Naive thymus-derived CD8-positive, alpha-beta T cell (primary cell): ENCODE data around the gene C9orf50. TPM values are rescaled to one million over a fixed set of nuclear protein-coding genes. Genes with fewer than 3 reads are reported as not detected.

ENCODE experiments used
- ATAC-seq, 2 donors: fragments of 150-1000 bp; cut with Tn5 transposase in 1 of 2; sonication (Bioruptor Pico), chemical (Tn5 transposase) in 1 of 2; 1 replicate in 1 of 2; 2 replicates in 1 of 2; pipeline ENCODE4 v1.10.0; 2021; ENCODE audit warnings: mild to moderate bottlenecking in 2 of 2, moderate library complexity in 2 of 2
- POLR2A ChIA-PET: fragments of 350-600 bp; sonication (Branson Sonifier 250); formaldehyde crosslinking; loops from one replicate; lab custom pipeline; 2021; ENCODE audit warnings: antibody characterized with exemption; lab: Charles Lee
- DNase-seq, 10 donors: peaks; one replicate each; pipeline versions ENCODE4 v3.0.0 to v3.0.0-alpha.2; 2020 to 2022
- H3K27ac Mint-ChIP-seq, 10 donors: one replicate each; pipeline ENCODE4 v1.8.0; 2020 to 2022; ENCODE audit warnings: mild to moderate bottlenecking in 10 of 10, mixed read lengths in 10 of 10, moderate library complexity in 4 of 10, inconsistent platforms in 1 of 10
- H3K27me3 Mint-ChIP-seq, 5 donors: one replicate each; pipeline ENCODE4 v1.8.0; 2021 to 2022; ENCODE audit warnings: mixed read lengths in 5 of 5
- H3K36me3 Mint-ChIP-seq, 3 donors: one replicate each; pipeline ENCODE4 v1.8.0; 2020 to 2022; ENCODE audit warnings: mixed read lengths in 3 of 3, mild to moderate bottlenecking in 2 of 3, inconsistent platforms in 1 of 3
- H3K4me1 Mint-ChIP-seq, 4 donors: one replicate each; pipeline ENCODE4 v1.8.0; 2021 to 2022; ENCODE audit warnings: mixed read lengths in 4 of 4
- H3K4me3 Mint-ChIP-seq, 10 donors: one replicate each; pipeline ENCODE4 v1.8.0; 2020 to 2022; ENCODE audit warnings: mild to moderate bottlenecking in 10 of 10, mixed read lengths in 10 of 10, moderate library complexity in 6 of 10, inconsistent platforms in 1 of 10
- H3K9me3 Mint-ChIP-seq, 9 donors: one replicate each; pipeline ENCODE4 v1.8.0; 2020 to 2022; ENCODE audit warnings: mixed read lengths in 9 of 9, mild to moderate bottlenecking in 3 of 9, inconsistent platforms in 1 of 9, moderate library complexity in 1 of 9
- polyA plus RNA-seq, 3 donors: library from polyadenylated mRNA; unstranded; fragments of 300-500 nt; fragmentation: Illumina TruSeq; gene quantifications; one replicate each; pipeline ENCODE4 v1.2.3, GENCODE V29; 2021
- total RNA-seq, 8 experiments: library from RNA in 2 of 8; stranded (reverse) in 2 of 8; gene quantifications; one replicate each; pipeline ENCODE4 v1.2.3 and lab custom pipeline; 2021 to 2026

Gene C9orf50
- total and polyA plus RNA-seq, 5 experiments from 2014 or later: not detected

DNA sequence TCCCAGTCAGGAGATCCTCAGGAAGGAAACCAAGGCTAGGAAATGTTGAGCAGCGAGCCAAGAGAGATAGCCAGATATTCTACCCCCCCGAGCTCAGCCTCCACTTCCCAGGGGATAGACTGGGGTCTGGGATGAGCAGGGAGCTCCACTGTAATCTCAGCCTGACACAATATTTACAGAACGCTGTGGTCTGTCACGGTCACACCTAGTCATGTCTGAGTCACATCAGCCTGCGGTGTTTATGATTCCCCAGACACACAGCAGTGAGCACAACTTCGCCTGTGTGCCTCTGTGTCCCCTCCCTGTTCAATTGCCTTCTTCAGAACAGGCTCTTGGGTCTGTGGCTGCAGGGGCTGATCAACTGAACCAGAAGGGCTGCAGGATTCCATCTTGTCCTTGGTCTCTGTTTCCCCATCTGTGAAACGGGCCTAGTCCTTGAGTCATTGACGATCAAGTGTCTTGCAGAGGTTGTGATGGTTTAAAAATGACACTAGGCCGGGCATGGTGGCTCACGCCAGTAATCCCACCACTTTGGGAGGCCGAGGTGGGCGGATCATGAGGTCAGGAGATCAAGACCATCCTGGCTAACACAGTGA lies 36.0 kb upstream of the C9orf50 start:
- H3K4me3 Mint-ChIP-seq: no peak overlapping the region
- POLR2A ChIA-PET: no interaction called here
- ATAC-seq (no peak), DNase-seq (no peak)
- no peaks in the 10 kb centered on the region for H3K9me3 Mint-ChIP-seq
- no peaks in the 10 kb centered on the region for H3K36me3 Mint-ChIP-seq
- H3K27me3 Mint-ChIP-seq: peaks cover 0 to 7% (median 0%) of the 10 kb centered on the region in 5 donors
- H3K27ac Mint-ChIP-seq: no peak overlapping the region
- H3K4me1 Mint-ChIP-seq: no peaks in the 10 kb centered on the region

DNA sequence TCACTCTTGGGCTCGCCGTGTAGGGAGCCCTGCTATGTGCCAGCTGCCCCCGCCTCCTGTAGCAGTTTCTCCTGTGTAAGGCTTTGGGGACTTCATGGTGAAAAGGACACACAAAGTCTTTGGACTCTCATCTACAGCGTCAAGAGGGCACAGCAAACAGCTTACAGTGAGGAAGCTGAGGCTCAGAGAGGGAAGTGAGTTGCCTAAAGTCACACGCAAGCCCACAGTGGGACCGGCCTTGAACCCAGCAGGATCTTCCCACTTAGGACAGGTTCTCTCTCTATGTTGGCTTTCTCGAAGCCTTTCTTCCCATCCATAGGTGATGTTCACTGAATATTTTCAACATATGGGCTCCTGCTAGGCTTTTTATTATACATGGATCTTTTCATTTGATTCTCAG lies 34.8 kb upstream of the C9orf50 start:
- no peaks in the 10 kb centered on the region for H3K36me3 Mint-ChIP-seq
- H3K27ac Mint-ChIP-seq: no peak overlapping the region
- H3K9me3 Mint-ChIP-seq: no peaks in the 10 kb centered on the region
- DNase-seq (no peak), ATAC-seq (no peak)
- no peaks in the 10 kb centered on the region for H3K4me1 Mint-ChIP-seq
- peaks cover 0 to 4% (median 0%) of the 10 kb centered on the region in 5 donors for H3K27me3 Mint-ChIP-seq
- POLR2A ChIA-PET: no interaction called here
- no peak overlapping the region for H3K4me3 Mint-ChIP-seq

DNA sequence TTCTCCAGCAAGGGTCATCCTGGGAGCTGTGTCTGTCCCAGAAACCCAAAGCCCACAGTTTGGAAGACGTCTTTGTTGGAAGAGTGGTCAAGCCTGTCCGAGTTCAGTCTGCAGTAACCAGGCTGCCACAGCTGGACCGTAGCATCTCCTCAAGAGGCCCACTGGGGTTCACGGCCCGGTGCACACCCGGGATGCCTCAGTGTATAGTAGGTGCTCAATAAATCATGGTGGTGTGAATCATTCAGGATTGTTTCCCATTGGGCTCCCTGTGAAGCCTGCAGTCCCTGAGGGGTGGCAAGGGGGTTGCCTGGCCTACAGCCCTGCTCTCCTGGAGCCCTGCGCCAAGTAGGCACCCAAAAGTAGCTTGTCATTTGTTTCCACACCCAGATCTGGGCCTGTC lies 34.3 kb upstream of the C9orf50 start:
- DNase-seq (no peak), ATAC-seq (no peak)
- no peaks in the 10 kb centered on the region for H3K4me1 Mint-ChIP-seq
- no peak overlapping the region for H3K27ac Mint-ChIP-seq
- H3K9me3 Mint-ChIP-seq: no peaks in the 10 kb centered on the region
- POLR2A ChIA-PET: no interaction called here
- H3K4me3 Mint-ChIP-seq: no peak overlapping the region
- peaks cover 0 to 4% (median 0%) of the 10 kb centered on the region in 5 donors for H3K27me3 Mint-ChIP-seq
- no peaks in the 10 kb centered on the region for H3K36me3 Mint-ChIP-seq

DNA sequence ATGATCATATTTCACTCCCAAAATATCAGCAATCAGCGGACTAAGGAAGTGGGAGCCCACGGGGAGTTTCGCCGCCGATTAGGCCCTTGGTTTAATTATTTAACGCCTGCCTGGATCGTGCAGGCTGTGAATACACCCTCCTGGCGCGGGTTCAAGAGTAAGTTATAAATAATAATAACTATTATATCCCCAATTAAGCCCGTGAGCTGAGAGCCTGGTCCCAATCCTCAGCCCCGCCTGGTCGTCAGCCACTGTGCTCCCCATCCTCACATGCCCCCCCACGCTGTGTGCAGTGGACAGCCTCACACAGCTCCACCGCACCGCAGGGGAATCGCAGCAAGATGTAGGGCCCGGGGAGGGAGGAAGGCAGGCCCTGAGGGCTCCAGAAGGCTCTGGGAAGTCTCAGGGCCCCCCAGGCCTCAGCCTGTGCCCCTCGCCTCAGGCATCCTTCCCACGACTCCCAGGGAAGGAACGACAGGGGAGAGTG lies 33.7 kb upstream of the C9orf50 start:
- Mint-ChIP-seq H3K9me3 (no peaks in the 10 kb centered on the region), H3K4me3 (no peak overlapping the region), H3K4me1 (no peaks in the 10 kb centered on the region), H3K36me3 (no peaks in the 10 kb centered on the region), H3K27ac (no peak overlapping the region), H3K27me3 (peaks cover 0 to 4% (median 0%) of the 10 kb centered on the region in 5 donors)
- POLR2A ChIA-PET: no interaction called here
- DNase-seq (no peak), ATAC-seq (no peak)

DNA sequence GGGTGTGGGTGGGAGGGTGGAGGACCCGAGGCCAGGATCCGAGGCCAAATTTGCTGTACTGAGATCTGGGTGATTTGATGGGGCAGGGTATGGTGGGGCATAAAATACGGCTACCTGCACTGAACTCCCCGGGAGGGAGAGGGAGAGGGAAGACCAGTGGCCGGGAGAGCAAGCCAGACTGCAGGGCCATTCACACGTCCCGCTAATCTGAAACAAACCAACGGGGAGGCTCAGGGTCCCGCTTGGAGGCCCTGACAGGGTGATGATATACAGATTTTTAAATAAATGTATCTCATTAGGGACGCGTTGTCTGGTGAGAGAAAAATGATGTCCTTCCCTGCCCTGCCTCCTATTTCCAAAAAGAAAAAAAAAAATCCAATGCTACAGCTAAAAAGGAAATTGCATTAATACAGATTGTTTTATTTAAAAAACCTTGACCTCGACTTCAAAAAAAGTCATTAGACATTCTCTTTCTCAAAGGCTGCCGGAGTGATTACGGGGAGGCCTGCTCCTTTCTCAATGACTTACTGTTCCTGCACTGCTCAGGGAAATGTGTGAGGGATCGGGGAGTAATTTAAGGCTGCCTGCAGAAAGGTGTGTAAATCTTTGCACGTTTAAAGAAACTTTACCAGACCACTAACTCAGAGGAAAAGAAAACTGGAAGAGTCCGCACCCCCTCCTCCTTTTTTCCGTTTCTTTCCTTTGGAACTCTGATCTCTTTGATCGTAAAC lies 33.1 kb upstream of the C9orf50 start:
- Mint-ChIP-seq H3K4me3 (no peak overlapping the region), H3K27me3 (peaks cover 0 to 4% (median 0%) of the 10 kb centered on the region in 5 donors), H3K36me3 (no peaks in the 10 kb centered on the region), H3K9me3 (no peaks in the 10 kb centered on the region), H3K27ac (no peak overlapping the region), H3K4me1 (no peaks in the 10 kb centered on the region)
- no peak for ATAC-seq
- DNase-seq: no peak
- POLR2A ChIA-PET: no interaction called here

DNA sequence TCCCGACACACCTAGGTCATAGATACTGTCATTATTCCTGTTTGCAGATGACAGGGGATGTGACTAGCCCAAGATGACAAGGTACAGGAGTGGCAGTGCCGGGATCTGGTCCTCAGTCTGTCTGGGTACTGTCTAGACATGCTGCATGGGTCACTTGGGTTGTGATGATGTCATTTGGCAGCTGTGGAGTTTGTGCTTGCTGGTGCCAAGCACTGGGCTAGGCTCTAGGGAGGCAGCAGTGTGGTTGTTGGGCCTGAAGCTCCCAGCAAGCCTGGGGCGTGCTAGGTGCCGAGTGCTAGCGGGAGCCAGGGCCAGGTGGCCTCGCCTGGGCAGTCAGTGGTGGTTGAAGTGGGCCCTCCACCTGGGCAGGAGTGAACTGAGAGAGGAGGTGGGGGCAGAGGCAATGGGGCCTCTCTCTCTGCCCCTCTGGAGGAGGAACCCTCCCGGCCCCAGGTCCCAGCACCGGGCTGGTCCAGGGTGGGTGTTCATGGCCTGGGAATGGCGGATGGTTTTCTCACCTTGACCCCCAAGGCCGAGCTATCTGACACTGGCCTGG lies 29.9 kb upstream of the C9orf50 start:
- no peak for DNase-seq
- POLR2A ChIA-PET: interaction anchor here (0.6 kb wide), 1 partner anchor 419 kb away, joined by 4 read pairs; no protein-coding TSS in a partner anchor
- H3K27me3 Mint-ChIP-seq: peaks cover 0 to 4% (median 0%) of the 10 kb centered on the region in 5 donors
- no peaks in the 10 kb centered on the region for H3K36me3 Mint-ChIP-seq
- no peak overlapping the region for H3K27ac Mint-ChIP-seq
- H3K4me1 Mint-ChIP-seq: no peaks in the 10 kb centered on the region
- no peak for ATAC-seq
- H3K9me3 Mint-ChIP-seq: no peaks in the 10 kb centered on the region
- no peak overlapping the region for H3K4me3 Mint-ChIP-seq

DNA sequence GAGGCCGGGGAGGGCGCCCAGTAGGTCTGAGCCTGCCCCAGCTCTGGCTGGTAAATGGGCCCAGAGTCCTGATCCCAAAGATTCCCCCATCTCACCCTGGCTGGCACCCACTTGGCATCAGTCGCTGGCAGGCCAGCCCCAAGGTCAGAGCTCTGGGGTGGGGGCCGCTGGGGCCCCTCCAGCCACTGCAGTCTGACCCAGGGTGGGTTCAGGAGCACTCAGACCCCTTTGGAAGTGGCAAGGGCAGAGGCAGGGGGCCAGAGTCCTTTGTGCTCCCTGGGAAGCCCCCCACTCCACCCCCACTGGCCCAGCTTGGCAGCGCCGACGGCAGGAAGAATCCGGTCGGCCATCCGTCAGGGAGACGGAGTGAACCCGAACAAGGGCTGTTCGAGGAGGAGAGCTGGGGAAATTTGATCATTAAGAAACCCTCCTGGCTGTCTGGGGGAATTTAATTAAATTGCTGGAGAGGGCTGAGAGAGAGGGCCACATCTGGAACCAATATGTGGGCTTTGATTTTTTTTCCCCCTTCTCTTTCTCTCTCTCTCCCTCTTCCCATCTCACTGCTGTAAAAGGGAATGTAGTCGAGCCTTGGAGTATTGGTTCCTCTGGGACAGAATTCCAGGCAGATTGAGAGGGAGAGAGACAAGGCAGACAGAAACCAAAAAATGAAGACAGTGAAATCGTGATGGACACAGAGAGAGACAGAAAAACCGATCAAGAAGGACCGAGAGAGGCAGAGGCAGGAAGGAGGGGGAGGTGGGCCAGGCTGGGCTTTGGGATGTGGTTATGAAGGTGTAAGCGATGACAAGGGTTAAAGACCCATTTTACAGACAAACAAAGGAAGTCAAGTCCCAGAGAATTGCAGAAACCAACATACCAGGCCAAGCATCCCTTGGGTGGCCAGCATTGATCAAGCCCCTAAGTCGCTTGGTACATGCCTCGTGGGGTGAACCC lies 29.1 kb upstream of the C9orf50 start:
- POLR2A ChIA-PET: no interaction called here
- peak overlapping the region in 1 of 10 donors; percentile 20 for H3K27ac Mint-ChIP-seq

DNA sequence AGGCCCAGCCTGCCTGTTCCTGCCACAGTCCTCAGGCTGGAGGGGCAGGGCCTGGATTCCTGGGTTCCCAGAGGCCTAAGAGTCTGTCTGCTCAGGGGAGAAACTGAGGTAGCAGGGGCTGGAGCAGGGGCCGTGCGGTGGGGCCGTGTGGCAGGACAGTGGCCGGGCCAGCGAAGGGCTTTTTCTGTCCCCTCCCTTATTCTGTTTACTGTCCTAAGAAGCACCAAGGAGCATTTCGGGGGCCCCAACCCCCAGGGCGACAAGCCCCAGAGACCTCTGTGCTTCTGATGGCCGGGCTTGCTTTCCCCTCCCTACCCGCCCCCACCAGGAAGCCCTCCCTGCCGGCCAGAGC lies 27.8 kb upstream of the C9orf50 start:
- no peak overlapping the region for H3K4me3 Mint-ChIP-seq
- DNase-seq (no peak), ATAC-seq (no peak)
- no peak overlapping the region for H3K27ac Mint-ChIP-seq
- POLR2A ChIA-PET: no interaction called here
- no peaks in the 10 kb centered on the region for H3K4me1 Mint-ChIP-seq
- H3K9me3 Mint-ChIP-seq: no peaks in the 10 kb centered on the region
- H3K36me3 Mint-ChIP-seq: no peaks in the 10 kb centered on the region
- H3K27me3 Mint-ChIP-seq: peaks cover 0 to 2% (median 0%) of the 10 kb centered on the region in 5 donors

More for the DNA sequence above, 29.1 kb upstream of the C9orf50 start:
- Mint-ChIP-seq H3K9me3 (no peaks in the 10 kb centered on the region), H3K27me3 (peaks cover 0 to 4% (median 0%) of the 10 kb centered on the region in 5 donors), H3K4me1 (no peaks in the 10 kb centered on the region), H3K4me3 (no peak overlapping the region), H3K36me3 (no peaks in the 10 kb centered on the region)
- no peak for DNase-seq
- no peak for ATAC-seq

DNA sequence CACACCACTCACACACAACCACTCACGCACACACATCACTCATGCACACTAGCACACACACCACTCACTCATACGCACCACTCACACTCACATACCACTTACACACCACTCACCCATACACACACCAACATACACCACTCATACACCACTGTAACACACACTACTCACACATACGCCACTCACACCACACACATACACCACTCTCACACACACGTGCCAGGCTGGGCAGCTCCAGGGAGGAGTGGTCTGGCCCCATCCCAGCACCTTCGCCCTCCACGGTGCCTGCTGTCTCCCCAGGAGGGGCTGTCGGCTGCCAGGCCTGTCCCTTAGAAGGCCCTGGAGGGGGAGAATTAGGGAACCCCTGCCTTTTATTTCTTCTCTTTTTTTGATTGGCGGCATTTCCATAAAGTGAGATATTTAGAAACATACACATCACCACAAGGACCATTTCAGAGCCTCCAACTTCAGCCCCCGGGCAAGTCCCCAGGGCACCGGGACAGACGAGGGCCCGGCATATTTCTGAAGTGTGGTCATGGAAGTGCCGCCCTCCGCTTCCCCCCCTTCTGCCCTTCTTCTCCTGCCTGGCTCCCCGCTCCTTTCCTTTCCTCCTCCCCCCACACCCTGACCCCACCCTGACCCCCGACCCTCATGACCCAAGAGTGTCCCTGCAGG lies 27.3 kb upstream of the C9orf50 start:
- POLR2A ChIA-PET: no interaction called here
- Mint-ChIP-seq H3K36me3 (no peaks in the 10 kb centered on the region), H3K4me3 (no peak overlapping the region), H3K9me3 (no peaks in the 10 kb centered on the region), H3K27ac (peak overlapping the region in 3 of 10 donors; percentile 2 to 57 (median 10)), H3K27me3 (peaks cover 0 to 1% (median 0%) of the 10 kb centered on the region in 5 donors), H3K4me1 (no peaks in the 10 kb centered on the region)
- ATAC-seq: no peak
- no peak for DNase-seq

DNA sequence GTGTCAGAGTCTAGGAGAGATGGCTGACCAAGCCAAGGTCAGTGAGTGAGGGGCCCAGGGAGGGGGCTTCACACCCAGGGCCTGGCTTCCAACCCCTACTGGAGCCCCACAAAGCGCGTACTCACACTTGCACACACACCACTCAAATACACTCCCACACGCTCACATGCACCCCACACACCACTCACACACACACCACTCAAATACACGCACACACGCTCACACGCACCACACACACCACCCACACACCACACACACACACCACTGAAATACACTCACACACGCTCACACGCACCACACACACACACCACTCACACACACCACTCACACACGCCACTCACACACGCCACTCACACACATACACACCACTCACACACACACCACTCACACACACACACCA lies 26.7 kb upstream of the C9orf50 start:
- Mint-ChIP-seq H3K27ac (peak overlapping the region in 1 of 10 donors; percentile 57), H3K4me1 (no peaks in the 10 kb centered on the region), H3K36me3 (no peaks in the 10 kb centered on the region), H3K9me3 (no peaks in the 10 kb centered on the region), H3K4me3 (peak overlapping the region in 1 of 10 donors; percentile 72), H3K27me3 (peaks cover 0 to 1% (median 0%) of the 10 kb centered on the region in 5 donors)
- POLR2A ChIA-PET: no interaction called here
- DNase-seq: no peak
- ATAC-seq: no peak

DNA sequence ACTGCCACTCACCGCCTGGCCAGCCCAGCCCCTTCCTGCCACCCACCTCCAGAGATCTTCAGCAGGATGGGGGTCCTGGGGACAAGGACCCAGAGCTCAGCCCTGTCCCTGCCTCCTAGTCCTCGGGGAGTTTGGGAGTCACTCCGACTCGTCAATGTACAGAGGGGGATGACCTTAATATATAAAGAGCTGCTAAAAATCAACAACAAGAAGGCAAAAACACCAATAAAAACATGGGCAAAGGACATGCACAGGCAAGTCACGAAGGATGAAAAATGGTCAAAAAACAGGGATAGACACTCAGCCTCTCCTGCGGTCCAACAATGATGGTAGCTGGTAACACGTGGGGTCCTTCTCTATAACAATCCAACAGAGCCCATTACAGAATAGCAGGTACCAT lies 25.8 kb upstream of the C9orf50 start:
- H3K36me3 Mint-ChIP-seq: no peaks in the 10 kb centered on the region
- no peak for ATAC-seq
- peaks cover 0 to 1% (median 0%) of the 10 kb centered on the region in 5 donors for H3K27me3 Mint-ChIP-seq
- peak overlapping the region in 2 of 10 donors; percentile 22 to 48 for H3K27ac Mint-ChIP-seq
- POLR2A ChIA-PET: no interaction called here
- no peaks in the 10 kb centered on the region for H3K4me1 Mint-ChIP-seq
- peak overlapping the region in 1 of 10 donors; percentile 64 for H3K4me3 Mint-ChIP-seq
- H3K9me3 Mint-ChIP-seq: no peaks in the 10 kb centered on the region
- DNase-seq: no peak

DNA sequence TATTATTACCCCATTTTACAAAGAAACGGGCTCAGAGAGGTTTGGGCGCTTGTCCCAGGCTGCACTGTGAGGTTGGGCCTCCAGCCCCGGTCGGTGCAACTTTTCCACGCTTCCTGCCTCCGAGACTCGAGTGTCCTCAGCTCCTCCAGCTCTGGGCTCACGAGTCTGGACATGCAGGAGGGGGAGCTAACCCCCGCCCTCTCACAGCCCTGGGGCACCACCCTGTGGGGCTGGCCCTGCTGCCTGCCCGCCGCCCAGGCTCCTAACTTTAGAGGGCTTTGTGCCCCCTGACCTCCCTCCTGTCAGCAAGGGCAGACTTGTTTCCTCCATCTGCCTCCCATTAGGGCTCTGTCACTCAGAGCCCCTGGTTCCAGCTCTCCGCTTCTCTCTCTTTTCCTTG lies 25.4 kb upstream of the C9orf50 start:
- H3K9me3 Mint-ChIP-seq: no peaks in the 10 kb centered on the region
- peak overlapping the region in 1 of 10 donors; percentile 48 for H3K27ac Mint-ChIP-seq
- POLR2A ChIA-PET: no interaction called here
- H3K27me3 Mint-ChIP-seq: peaks cover 0 to 1% (median 0%) of the 10 kb centered on the region in 5 donors
- ATAC-seq: no peak
- H3K4me3 Mint-ChIP-seq: peak overlapping the region in 1 of 10 donors; percentile 64
- no peak for DNase-seq
- H3K4me1 Mint-ChIP-seq: peaks cover 2 to 4% (median 3%) of the 10 kb centered on the region in 4 donors
- H3K36me3 Mint-ChIP-seq: no peaks in the 10 kb centered on the region
